ENCODE results near the gene ALX3.
A peak's percentile ranks its signal among the peaks of the same experiment; 100 is the strongest.

Gene ALX3

GRCh38 chr1:110067479-110067892, 3.0 kb downstream of the ALX3 start:
- no peak for DNase-seq (ENCODE audit: low read depth in 4 of 4, low spot score in 1 of 4)

DNA sequence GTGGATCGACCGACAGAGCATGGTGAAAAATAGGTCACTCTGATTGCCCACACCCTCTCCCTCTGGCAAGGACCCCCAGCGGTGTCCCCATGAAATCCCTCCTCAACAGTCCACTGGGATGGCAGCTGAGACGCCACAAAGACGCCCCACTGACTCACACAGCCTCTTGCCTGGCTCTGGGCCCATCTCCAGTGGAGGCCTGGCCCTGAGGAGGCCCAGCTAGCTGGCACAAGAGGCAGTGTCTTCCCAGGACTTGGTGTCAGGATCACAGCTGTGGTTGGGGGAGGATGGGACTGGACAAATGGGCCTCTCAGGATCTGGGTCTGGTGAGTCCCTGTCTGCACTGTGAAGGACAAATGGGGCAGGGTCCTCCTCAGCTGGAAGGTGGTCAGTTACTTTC, 4.6 kb downstream of the ALX3 start:
- no peak for DNase-seq (ENCODE audit: low read depth in 4 of 4, low spot score in 1 of 4)

DNA sequence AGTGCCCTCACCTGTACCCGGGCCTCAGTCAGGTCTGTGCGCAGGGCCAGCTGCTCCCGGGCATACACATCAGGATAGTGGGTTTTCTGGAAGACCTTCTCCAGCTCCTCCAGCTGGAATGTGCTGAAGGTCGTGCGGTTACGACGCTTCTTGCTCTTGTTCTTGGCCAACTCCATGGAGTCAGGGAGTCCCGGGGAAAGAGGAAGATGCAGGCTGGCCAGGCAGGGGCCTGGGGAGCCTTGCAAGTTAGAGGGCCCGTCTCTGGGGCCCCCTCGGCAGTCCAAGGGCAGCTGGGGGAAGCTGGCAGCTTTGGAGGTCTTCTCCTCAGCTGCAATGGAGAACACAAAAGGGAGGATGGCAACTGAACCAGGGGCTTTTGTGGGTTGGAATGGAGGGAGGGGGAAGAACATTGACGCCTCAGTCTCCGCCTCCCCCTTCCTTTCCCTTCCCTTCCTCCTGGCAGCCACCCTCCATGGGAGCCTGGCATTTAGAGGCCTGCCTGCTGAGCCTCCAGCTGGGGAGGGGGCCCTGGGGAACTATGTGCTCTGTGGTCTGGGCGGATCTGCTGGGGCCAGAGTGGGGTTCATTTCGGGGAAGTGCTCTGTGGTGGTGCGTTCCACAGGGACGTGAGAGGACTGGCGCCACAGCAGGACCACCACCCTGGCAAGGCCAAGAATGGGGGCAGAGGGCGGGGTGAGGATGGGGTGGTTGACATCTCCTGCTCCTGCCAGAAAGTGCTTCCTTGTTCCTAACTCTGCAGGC, 5.7 kb downstream of the ALX3 start:
- no peak for DNase-seq (ENCODE audit: low read depth in 4 of 4, low spot score in 1 of 4)

- no peak for DNase-seq (ENCODE audit: low read depth in 4 of 4, low spot score in 1 of 4)
Measured at GRCh38 chr1:110063781-110064180, 6.7 kb downstream of the ALX3 start.

DNA sequence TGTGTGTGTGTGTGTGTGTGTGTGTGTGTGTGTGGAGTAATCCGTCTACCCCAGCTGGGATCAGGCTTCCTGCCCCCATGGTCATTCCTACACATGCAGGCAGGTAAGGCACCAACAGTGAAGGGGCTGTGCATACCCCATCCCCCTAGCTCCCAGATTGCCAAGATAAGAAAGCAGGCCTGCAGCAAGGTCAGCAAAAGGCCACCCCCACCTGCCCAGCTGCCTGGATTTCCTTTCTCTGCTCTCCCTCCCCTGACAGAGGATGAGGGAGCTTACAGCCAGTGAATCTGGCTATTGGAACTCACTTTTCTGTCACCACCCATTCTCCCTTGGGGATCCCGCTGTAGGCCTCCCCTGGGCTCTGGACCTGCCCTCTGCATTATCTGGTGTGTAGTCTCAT, 7.9 kb downstream of the ALX3 start:
- no peak for DNase-seq (ENCODE audit: low read depth in 4 of 4, low spot score in 1 of 4)

DNA sequence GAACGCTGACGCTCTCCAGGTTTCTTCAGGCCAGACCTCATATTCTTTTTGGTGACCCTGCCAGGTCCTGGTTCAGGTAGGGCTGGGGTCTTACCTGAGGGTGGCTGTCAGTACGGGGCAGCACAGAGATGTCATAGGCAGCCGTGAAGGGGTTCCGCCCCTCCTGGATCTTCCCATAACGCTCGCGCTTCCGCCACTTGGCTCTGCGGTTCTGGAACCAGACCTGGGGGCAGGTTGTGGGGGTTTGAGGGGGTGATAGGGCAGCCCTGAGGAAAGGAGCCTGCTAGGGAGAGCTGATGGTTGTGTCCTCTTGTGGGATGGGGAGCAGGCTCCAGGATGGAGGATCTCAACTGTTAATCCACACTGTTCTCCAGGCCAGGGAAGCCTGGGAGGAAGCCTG, 9.1 kb downstream of the ALX3 start:
- no peak for DNase-seq (ENCODE audit: low read depth in 4 of 4, low spot score in 1 of 4)

- no peak for DNase-seq (ENCODE audit: low read depth in 4 of 4, low spot score in 1 of 4)
Measured at GRCh38 chr1:110060662-110061060, 9.8 kb downstream of the ALX3 start.

- peak; percentile 62 to 67 (median 64) for DNase-seq (ENCODE audit: low read depth in 4 of 4, low spot score in 1 of 4)
Measured at GRCh38 chr1:110060034-110060661, 10.3 kb downstream of the ALX3 start.

DNA sequence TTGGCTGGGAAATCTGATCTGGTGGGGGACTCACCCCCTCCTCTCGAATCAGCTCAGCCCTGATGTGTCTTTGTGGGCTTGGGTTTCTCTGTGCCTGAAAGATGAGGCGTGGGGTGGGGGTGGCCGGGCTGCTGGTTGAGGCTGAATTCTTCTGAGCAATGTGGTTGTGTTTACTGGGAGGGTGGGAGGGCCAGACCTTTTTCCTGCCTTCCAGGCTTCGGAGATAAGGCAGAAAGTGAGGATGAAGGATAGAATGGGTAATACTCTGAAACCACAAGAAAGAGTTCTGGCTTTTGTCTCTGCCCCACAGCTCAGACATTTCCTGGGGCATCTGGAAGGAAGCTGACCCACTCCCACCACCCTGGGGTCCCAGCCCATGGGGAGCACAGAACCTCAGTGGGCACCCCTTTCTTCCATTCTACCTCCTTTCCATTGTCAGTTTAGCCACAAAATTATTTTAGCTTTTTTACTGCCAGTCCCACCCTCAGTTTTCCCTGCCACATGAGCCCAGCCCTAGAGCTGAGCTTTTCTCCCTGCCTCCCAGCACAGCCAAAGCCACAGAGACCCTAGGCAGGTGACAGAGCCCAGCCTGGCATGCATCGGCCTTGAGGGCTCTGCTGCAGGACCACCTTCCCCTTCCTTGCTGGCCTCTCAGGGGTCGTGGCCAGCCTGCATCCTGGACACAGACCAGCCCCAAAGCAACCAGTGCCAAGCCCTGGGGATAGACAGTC, 11.2 kb downstream of the ALX3 start:
- DNase-seq (ENCODE audit: low read depth in 4 of 4, low spot score in 1 of 4): no peak

DNA sequence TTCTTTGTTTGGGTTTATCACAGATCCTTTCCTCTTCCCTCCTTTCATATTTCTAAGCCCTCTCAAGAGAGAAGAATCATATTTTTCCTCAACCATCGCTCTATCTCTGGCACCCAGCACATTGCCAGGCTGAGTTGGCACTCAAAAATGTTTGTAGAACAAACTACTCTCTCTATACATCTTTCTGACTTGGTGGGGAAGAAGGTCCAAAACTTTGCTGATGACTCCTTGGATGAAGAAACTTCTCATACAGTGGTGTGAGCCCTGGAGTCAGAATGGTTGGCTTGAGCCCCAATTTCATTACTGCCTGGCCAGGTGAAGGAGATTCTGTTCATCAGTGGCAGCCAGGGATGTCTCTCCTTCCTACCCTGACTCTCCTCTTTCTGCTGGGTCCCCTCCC, 11.9 kb downstream of the ALX3 start:
- no peak for DNase-seq (ENCODE audit: low read depth in 4 of 4, low spot score in 1 of 4)

GRCh38 chr1:110057963-110058518, 12.4 kb downstream of the ALX3 start:
- DNase-seq (ENCODE audit: low read depth in 4 of 4, low spot score in 1 of 4): no peak

- no peak for DNase-seq (ENCODE audit: low read depth in 4 of 4, low spot score in 1 of 4)
Measured at GRCh38 chr1:110056776-110057175, 13.7 kb downstream of the ALX3 start.

DNA sequence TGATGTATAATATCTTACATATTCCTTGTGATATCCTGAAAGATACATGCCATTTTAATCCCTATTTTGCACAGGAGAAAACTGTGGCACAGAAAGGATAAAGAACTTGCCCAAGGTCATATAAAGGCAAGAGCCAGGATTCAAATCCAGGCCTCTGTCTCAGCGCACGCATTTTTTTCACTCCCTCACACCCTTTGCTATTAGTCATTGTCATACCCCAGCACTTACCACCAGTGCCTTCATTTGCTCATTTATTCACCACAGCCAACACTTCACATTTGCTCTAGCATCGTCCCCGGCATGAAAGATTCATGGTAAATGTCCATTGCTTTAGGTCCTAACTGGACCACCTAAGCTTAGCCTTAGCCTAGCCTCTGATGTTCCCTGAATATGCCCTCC, 14.2 kb downstream of the ALX3 start:
- DNase-seq (ENCODE audit: low read depth in 4 of 4, low spot score in 1 of 4): no peak

DNA sequence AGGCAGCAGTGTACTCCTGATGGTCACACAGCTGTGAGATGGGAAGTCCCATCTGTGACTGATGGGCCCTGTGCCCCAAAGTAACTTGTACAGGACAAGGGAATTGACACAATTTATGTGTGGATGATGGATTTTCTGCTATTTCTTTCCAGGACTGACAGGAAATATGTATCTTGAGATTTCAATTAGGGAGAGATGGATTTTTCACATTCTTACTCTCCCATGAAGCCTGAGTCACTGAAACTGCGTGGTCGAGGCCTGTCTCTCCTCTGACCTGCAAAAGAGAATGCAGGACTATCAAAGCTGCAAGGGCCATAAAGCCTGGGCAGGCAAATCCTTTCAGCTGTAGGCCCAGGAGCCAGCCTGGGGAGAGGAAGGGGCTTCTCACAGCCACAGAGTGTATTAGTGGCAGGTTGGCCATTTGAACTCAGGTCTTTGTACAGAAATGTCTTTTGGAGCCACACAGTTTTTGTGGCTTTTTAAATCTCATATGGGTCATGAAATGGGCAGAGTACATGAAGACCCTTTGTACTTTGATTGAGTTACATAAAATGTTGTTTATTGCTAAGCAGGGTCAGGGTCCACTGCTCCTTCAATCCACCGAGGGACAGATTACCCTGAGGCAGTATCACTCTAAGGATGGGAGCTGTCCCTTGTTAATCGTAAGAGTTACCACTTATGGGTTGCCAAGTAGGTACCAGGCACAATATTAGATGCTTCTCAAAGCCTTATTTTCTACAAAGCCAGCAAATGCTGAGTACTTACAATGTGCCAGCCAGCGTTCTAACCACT, 14.8 kb downstream of the ALX3 start:
- DNase-seq (ENCODE audit: low read depth in 4 of 4, low spot score in 1 of 4): no peak

DNA sequence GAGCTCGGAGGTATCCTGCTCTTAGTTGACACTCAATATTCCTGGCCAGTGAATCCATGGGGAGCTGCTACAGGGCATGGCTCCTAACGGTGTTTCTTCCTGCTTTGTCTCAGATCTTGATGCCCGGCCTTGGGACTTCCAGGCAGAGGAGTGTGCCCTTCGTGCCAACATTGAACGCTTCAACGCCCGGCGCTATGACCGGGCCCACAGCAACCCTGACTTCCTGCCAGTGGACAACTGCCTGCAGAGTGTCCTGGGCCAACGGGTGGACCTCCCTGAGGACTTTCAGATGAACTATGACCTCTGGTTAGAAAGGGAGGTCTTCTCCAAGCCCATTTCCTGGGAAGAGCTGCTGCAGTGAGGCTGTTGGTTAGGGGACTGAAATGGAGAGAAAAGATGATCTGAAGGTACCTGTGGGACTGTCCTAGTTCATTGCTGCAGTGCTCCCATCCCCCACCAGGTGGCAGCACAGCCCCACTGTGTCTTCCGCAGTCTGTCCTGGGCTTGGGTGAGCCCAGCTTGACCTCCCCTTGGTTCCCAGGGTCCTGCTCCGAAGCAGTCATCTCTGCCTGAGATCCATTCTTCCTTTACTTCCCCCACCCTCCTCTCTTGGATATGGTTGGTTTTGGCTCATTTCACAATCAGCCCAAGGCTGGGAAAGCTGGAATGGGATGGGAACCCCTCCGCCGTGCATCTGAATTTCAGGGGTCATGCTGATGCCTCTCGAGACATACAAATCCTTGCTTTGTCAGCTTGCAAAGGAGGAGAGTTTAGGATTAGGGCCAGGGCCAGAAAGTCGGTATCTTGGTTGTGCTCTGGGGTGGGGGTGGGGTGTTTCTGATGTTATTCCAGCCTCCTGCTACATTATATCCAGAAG, 16.7 kb downstream of the ALX3 start:
- DNase-seq (ENCODE audit: low read depth in 4 of 4, low spot score in 1 of 4): peak in 3 of 4 experiments; percentile 54 to 64 (median 59)

DNA sequence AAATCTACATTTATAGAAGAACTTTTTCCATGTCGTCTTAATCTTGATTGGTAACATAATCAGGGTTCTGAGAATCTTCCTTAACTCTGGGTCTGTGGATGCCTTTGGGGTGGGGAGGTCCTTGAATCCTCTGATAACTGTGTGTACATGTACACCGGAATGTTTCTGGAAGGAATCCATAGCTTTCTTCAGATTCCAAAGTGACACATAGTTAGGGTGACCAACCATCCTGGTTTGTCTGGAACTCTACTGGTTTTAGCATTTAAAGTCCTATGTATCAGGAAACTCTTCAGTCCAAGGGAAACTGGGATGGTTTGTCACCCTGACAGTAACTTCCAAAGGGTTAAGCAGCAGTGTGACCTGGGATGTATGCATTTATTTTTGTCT, 19.2 kb downstream of the ALX3 start:
- DNase-seq (ENCODE audit: low read depth in 4 of 4, low spot score in 1 of 4): no peak

- no peak for DNase-seq (ENCODE audit: low read depth in 4 of 4, low spot score in 1 of 4)
Measured at GRCh38 chr1:110050602-110051261, 19.7 kb downstream of the ALX3 start.

DNA sequence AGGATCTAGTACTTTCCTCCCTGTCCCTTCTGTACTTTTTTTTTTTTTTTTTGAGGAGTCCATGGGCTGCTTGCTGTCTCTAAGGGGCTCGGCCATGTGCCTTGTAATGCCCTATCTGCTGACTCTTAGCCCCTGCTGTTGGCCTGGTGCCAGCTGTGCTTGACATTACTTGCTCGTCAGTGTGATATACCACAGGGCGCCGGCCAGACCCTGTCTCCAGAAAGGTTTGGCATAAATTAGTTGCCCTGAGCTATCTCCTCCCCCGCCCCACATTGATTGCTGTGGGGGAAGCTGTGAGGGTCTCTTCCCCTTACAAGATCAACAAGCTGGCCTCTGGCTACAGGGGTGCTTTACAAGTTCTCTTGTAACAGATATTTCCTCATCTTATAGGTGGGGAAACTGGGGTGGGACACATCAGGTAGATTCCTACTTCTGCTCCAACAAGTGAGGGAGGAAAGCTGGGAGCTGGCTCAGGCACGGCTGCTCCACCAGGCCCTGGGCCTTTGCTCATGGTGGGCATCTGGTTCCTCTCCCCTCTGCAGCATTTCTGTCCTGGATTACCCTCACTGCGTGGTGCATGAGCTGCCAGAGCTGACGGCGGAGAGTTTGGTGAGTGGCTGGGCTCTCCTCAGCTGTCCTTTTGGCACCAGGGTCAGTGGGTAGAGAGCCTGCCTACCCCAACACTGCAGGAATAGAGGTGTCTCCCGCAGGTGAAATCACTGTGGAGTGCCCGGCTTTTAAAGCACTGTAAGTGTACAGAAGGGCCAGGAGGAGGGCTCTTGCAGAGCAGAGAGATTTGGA, 20.5 kb downstream of the ALX3 start:
- no peak for DNase-seq (ENCODE audit: low read depth in 4 of 4, low spot score in 1 of 4)
